MM.1S (cell line): ENCODE measurements around the gene PATJ.

Experiments used
- DNase-seq: peaks from one replicate; pipeline ENCODE4 v3.0.0-alpha.2; 2015
- H2AFZ ChIP-seq: fragments of 300-600 bp; sonication (generic); 2 replicates; pipeline ENCODE4 v1.6.0; 2016; ENCODE audit warnings: antibody characterized with exemption, low read length
- H3F3A ChIP-seq: fragments of 300-600 bp; sonication (generic); 2 replicates; pipeline ENCODE4 v1.6.1; 2016; ENCODE audit warnings: mild to moderate bottlenecking, antibody characterized with exemption, low read length, moderate library complexity, mixed read lengths; ENCODE audit not compliant: insufficient read depth
- H3K27ac ChIP-seq: fragments of 300-600 bp; sonication (generic); 2 replicates; pipeline ENCODE4 v1.5.1; 2016; ENCODE audit warnings: mild to moderate bottlenecking, low read length
- H3K27me3 ChIP-seq: fragments of 300-600 bp; sonication (generic); replicated peaks from 2 replicates; pipeline ENCODE4 v1.6.0; 2016; ENCODE audit warnings: low read length; ENCODE audit not compliant: insufficient read depth
- H3K36me3 ChIP-seq: fragments of 300-600 bp; sonication (generic); replicated peaks from 2 replicates; pipeline ENCODE4 v1.6.1; 2016; ENCODE audit warnings: mild to moderate bottlenecking, low read length, mixed read lengths; ENCODE audit not compliant: insufficient read depth
- H3K4me1 ChIP-seq: fragments of 300-600 bp; sonication (generic); 2 replicates; pipeline ENCODE4 v1.6.1; 2016; ENCODE audit warnings: low read length, mixed read lengths
- H3K4me2 ChIP-seq: fragments of 300-600 bp; sonication (generic); 2 replicates; pipeline ENCODE4 v1.6.0; 2016; ENCODE audit warnings: low read depth, low read length
- H3K4me3 ChIP-seq: fragments of 300-600 bp; sonication (generic); 2 replicates; pipeline ENCODE4 v1.5.1; 2016; ENCODE audit warnings: low read length, mixed read lengths
- H3K79me2 ChIP-seq: fragments of 300-600 bp; sonication (generic); 2 replicates; pipeline ENCODE4 v1.6.1; 2016; ENCODE audit warnings: mixed run types, low read length, mixed read lengths
- H3K9ac ChIP-seq: fragments of 300-600 bp; sonication (generic); 2 replicates; pipeline ENCODE4 v1.6.1; 2016; ENCODE audit warnings: low read length, mixed read lengths
- H3K9me2 ChIP-seq: fragments of 300-600 bp; sonication (generic); replicated peaks from 2 replicates; pipeline ENCODE4 v1.6.1; 2016; ENCODE audit warnings: mild to moderate bottlenecking, low read length, mixed read lengths; ENCODE audit not compliant: insufficient read depth
- H3K9me3 ChIP-seq: fragments of 300-600 bp; sonication (generic); replicated peaks from 2 replicates; pipeline ENCODE4 v1.6.1; 2016; ENCODE audit warnings: mild to moderate bottlenecking, low read length, mixed read lengths; ENCODE audit not compliant: insufficient read depth
- H4K20me1 ChIP-seq: fragments of 300-600 bp; sonication (generic); 2 replicates; pipeline ENCODE4 v1.6.1; 2016; ENCODE audit warnings: mild to moderate bottlenecking, low read length, moderate library complexity, mixed read lengths; ENCODE audit not compliant: insufficient read depth
- EZH2 ChIP-seq: fragments of 300-600 bp; sonication (generic); optimal IDR thresholded peaks from 2 replicates; pipeline ENCODE3; 2017; ENCODE audit warnings: low read depth, mild to moderate bottlenecking, antibody characterized with exemption, low read length, mixed read lengths
- EZH2phosphoT487 ChIP-seq: fragments of 300-600 bp; sonication (generic); IDR thresholded peaks from 2 replicates; pipeline ENCODE4 v1.6.1; 2018; ENCODE audit warnings: antibody characterized with exemption, low read length
- TF ChIP-seq, protein P1 (sequence below): fragments of 300-600 bp; sonication (generic); IDR thresholded peaks from 2 replicates; pipeline ENCODE4 v1.5.1; 2016; ENCODE audit warnings: antibody characterized with exemption, low read length, mixed read lengths

Gene PATJ

GRCh38 chr1:62198069-62198780 lies 455.9 kb downstream of the PATJ start:
- Histone ChIP-seq H3K9me2 (no peaks in the 10 kb centered on the region), H3K36me3 (no peaks in the 10 kb centered on the region), H3K9ac (no peak overlapping the region), H3F3A (no peaks in the 10 kb centered on the region), H3K4me3 (no peak overlapping the region), H2AFZ (no peak overlapping the region), H3K79me2 (no peaks in the 10 kb centered on the region), H3K27ac (no peak overlapping the region), H4K20me1 (no peaks in the 10 kb centered on the region), H3K4me1 (no peaks in the 10 kb centered on the region), H3K27me3 (no peaks in the 10 kb centered on the region), H3K9me3 (no peaks in the 10 kb centered on the region), H3K4me2 (no peak overlapping the region)
- DNase-seq = no peak
- TF ChIP-seq, protein P1, sequence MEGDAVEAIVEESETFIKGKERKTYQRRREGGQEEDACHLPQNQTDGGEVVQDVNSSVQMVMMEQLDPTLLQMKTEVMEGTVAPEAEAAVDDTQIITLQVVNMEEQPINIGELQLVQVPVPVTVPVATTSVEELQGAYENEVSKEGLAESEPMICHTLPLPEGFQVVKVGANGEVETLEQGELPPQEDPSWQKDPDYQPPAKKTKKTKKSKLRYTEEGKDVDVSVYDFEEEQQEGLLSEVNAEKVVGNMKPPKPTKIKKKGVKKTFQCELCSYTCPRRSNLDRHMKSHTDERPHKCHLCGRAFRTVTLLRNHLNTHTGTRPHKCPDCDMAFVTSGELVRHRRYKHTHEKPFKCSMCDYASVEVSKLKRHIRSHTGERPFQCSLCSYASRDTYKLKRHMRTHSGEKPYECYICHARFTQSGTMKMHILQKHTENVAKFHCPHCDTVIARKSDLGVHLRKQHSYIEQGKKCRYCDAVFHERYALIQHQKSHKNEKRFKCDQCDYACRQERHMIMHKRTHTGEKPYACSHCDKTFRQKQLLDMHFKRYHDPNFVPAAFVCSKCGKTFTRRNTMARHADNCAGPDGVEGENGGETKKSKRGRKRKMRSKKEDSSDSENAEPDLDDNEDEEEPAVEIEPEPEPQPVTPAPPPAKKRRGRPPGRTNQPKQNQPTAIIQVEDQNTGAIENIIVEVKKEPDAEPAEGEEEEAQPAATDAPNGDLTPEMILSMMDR = no peak
- no peak for TF ChIP-seq EZH2phosphoT487
- no peak for TF ChIP-seq EZH2

GRCh38 chr1:62198781-62199125 lies 456.5 kb downstream of the PATJ start:
- no peaks in the 10 kb centered on the region for H3F3A ChIP-seq
- no peak overlapping the region for H2AFZ ChIP-seq
- DNase-seq = no peak
- TF ChIP-seq, protein P1 = no peak
- no peak for TF ChIP-seq EZH2phosphoT487
- no peak for TF ChIP-seq EZH2
- H3K9ac ChIP-seq = no peak overlapping the region
- no peaks in the 10 kb centered on the region for H3K9me3 ChIP-seq
- no peaks in the 10 kb centered on the region for H4K20me1 ChIP-seq
- H3K79me2 ChIP-seq = no peaks in the 10 kb centered on the region
- H3K27ac ChIP-seq = no peak overlapping the region
- H3K36me3 ChIP-seq = no peaks in the 10 kb centered on the region
- H3K4me3 ChIP-seq = no peak overlapping the region
- no peaks in the 10 kb centered on the region for H3K9me2 ChIP-seq
- H3K27me3 ChIP-seq = no peaks in the 10 kb centered on the region
- H3K4me1 ChIP-seq = no peaks in the 10 kb centered on the region
- H3K4me2 ChIP-seq = no peak overlapping the region

GRCh38 chr1:62207187-62207586 lies 464.9 kb downstream of the PATJ start:
- H3K9ac ChIP-seq = no peak overlapping the region
- H3K4me2 ChIP-seq = no peak overlapping the region
- no peaks in the 10 kb centered on the region for H3K4me1 ChIP-seq
- no peaks in the 10 kb centered on the region for H3K9me2 ChIP-seq
- no peak overlapping the region for H2AFZ ChIP-seq
- no peak overlapping the region for H3K27ac ChIP-seq
- no peaks in the 10 kb centered on the region for H3K27me3 ChIP-seq
- no peak for TF ChIP-seq EZH2
- TF ChIP-seq, protein P1 = no peak
- no peak for TF ChIP-seq EZH2phosphoT487
- H3K36me3 ChIP-seq = no peaks in the 10 kb centered on the region
- no peaks in the 10 kb centered on the region for H4K20me1 ChIP-seq
- no peaks in the 10 kb centered on the region for H3K79me2 ChIP-seq
- H3K4me3 ChIP-seq = no peak overlapping the region
- DNase-seq = no peak
- no peaks in the 10 kb centered on the region for H3F3A ChIP-seq
- no peaks in the 10 kb centered on the region for H3K9me3 ChIP-seq
